Natural killer cell (primary cell): ENCODE results near the gene TBX4. TPM values are rescaled to one million over a fixed set of nuclear protein-coding genes. Genes with fewer than 3 reads are reported as not detected.

Experiments used
- ATAC-seq, 3 donors: fragments of 150-1000 bp in 2 of 3; fragments of 200-7000 bp in 1 of 3; cut with Tn5 transposase; 1 replicate in 1 of 3; 2 replicates in 2 of 3; pipeline ENCODE4 v1.10.0; 2021; ENCODE audit warnings: mild to moderate bottlenecking in 2 of 3, moderate library complexity in 2 of 3
- DNase-seq, 2 donors: peaks; one replicate each; pipeline versions ENCODE4 v3.0.0 to v3.0.0-alpha.2; 2013 to 2021; ENCODE audit warnings: mixed read lengths in 1 of 2
- H3K27ac ChIP-seq: one replicate; pipeline ENCODE4 v1.5.1; 2013; ENCODE audit warnings: mild to moderate bottlenecking, low read length
- H3K27me3 ChIP-seq: one replicate; pipeline ENCODE4 v1.6.1; 2013; ENCODE audit warnings: low read length; ENCODE audit not compliant: control insufficient read depth, insufficient read depth
- H3K36me3 ChIP-seq: one replicate; pipeline ENCODE4 v1.6.1; 2013; ENCODE audit warnings: low read length; ENCODE audit not compliant: control insufficient read depth, insufficient read depth
- H3K4me1 ChIP-seq: one replicate; pipeline ENCODE4 v1.6.1; 2013; ENCODE audit warnings: low read length; ENCODE audit not compliant: control insufficient read depth, insufficient read depth
- H3K4me3 ChIP-seq: one replicate; pipeline ENCODE4 v1.5.1; 2013; ENCODE audit warnings: low read length
- H3K9me3 ChIP-seq: one replicate; pipeline ENCODE4 v1.6.1; 2013; ENCODE audit warnings: low read length; ENCODE audit not compliant: control insufficient read depth, insufficient read depth
- H3K27ac Mint-ChIP-seq, 2 donors: one replicate each; pipeline ENCODE4 v1.8.0; 2022; ENCODE audit warnings: mild to moderate bottlenecking in 2 of 2, mixed read lengths in 2 of 2, moderate library complexity in 1 of 2
- H3K27me3 Mint-ChIP-seq, 2 donors: one replicate each; pipeline ENCODE4 v1.8.0; 2022; ENCODE audit warnings: low read depth in 2 of 2, mixed read lengths in 2 of 2
- H3K36me3 Mint-ChIP-seq: one replicate; pipeline ENCODE4 v1.8.0; 2022; ENCODE audit warnings: mixed read lengths
- H3K4me1 Mint-ChIP-seq, 2 donors: one replicate each; pipeline ENCODE4 v1.8.0; 2022; ENCODE audit warnings: mixed read lengths in 2 of 2
- H3K4me3 Mint-ChIP-seq: one replicate; pipeline ENCODE4 v1.8.0; 2022; ENCODE audit warnings: mild to moderate bottlenecking, moderate library complexity, mixed read lengths
- H3K9me3 Mint-ChIP-seq, 2 donors: one replicate each; pipeline ENCODE4 v1.8.0; 2022; ENCODE audit warnings: mixed read lengths in 2 of 2
- WGBS: methylation state at CpG from one replicate; pipeline ENCODE4 v1.1.7; 2013; ENCODE audit warnings: missing lambda C conversion rate; ENCODE audit not compliant: insufficient coverage; 5-methylcytosine and 5-hydroxymethylcytosine counted together
- intact Hi-C: fragments of 100-400 bp; cut with micrococcal nuclease; formaldehyde crosslinking; loops from one replicate; pipeline ENCODE4 v1.14.2; 2022
- total RNA-seq, 4 donors: library from RNA; stranded (reverse); fragments of 120-200 nt in 1 of 4; gene quantifications; one replicate each; pipeline versions ENCODE4 v1.2.3 to v1.2.4, GENCODE V29; 2013 to 2022
- TF ChIP-seq, protein P1 (sequence below): fragments of 200-600 bp; IDR thresholded peaks from one replicate; pipeline ENCODE4 v1.8.0; 2022; ENCODE audit warnings: antibody characterized with exemption

The TBX4 gene
- total RNA-seq, 3 donors from 2014 or later (not counting 1 experiment from before 2014, with no cell fraction given), result not detected

DNA sequence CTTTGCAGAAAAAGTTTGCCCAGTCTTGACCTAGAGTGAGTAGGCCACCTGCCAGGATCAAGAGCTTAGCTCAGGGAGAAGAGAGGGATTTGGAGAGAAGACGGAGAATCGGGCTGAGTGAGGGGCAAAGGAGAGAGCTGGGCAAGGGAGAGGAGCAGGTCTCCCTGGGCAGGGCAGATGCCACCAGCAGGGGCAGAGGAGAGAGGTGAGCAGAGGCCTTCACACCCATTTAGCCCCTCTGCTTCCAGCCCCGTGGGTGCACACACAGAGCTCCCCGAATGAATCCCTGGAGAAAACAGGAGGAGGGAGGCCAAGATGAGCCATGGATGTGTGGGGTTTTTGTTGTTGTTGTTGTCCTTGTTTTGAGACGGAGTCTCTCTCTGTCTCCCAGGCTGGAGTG, 29.2 kb downstream of the TBX4 start:
- Mint-ChIP-seq H3K4me1 (no peaks in the 10 kb centered on the region), H3K9me3 (no peaks in the 10 kb centered on the region), H3K4me3 (no peak overlapping the region), H3K27ac (no peak overlapping the region), H3K36me3 (no peaks in the 10 kb centered on the region), H3K27me3 (peaks cover 0 to 5% of the 10 kb centered on the region in 2 donors)
- 88% methylated on average over 5 of the region's 5 CpGs for WGBS
- DNase-seq (no peak), ATAC-seq (no peak)
- H3K4me3 ChIP-seq, result no peak overlapping the region
- H3K36me3 ChIP-seq, result no peaks in the 10 kb centered on the region
- no peaks in the 10 kb centered on the region for H3K27me3 ChIP-seq
- intact Hi-C loops, result no loop called here
- no peaks in the 10 kb centered on the region for H3K4me1 ChIP-seq
- H3K9me3 ChIP-seq, result no peaks in the 10 kb centered on the region
- no peak overlapping the region for H3K27ac ChIP-seq
- TF ChIP-seq, protein P1, sequence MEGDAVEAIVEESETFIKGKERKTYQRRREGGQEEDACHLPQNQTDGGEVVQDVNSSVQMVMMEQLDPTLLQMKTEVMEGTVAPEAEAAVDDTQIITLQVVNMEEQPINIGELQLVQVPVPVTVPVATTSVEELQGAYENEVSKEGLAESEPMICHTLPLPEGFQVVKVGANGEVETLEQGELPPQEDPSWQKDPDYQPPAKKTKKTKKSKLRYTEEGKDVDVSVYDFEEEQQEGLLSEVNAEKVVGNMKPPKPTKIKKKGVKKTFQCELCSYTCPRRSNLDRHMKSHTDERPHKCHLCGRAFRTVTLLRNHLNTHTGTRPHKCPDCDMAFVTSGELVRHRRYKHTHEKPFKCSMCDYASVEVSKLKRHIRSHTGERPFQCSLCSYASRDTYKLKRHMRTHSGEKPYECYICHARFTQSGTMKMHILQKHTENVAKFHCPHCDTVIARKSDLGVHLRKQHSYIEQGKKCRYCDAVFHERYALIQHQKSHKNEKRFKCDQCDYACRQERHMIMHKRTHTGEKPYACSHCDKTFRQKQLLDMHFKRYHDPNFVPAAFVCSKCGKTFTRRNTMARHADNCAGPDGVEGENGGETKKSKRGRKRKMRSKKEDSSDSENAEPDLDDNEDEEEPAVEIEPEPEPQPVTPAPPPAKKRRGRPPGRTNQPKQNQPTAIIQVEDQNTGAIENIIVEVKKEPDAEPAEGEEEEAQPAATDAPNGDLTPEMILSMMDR, result no peak

DNA sequence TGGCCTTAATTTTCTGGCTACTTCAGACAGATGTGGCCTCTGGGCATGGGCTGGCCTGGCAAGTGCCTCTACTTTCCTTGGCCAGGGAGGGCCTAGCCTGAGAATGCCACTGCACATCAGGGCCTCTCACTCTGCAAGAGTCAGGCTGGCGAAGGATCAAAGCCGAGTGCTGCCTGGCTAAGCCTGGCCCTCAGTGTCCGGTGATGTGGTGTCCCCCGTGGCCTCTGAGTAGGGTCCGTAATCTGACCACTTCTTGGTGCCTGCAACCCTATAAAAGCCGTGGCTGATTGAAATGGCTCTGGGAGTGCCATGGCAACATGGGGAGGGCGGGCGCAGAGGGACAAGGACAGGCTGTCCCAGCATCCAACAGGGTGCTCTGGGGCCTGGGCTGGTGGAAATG, 30.2 kb downstream of the TBX4 start:
- no peak overlapping the region for H3K27ac ChIP-seq
- H3K4me3 ChIP-seq, result no peak overlapping the region
- 93% methylated on average over 8 of the region's 8 CpGs for WGBS
- Mint-ChIP-seq H3K4me1 (no peaks in the 10 kb centered on the region), H3K4me3 (no peak overlapping the region), H3K27ac (no peak overlapping the region), H3K9me3 (no peaks in the 10 kb centered on the region), H3K27me3 (peaks cover 0 to 6% of the 10 kb centered on the region in 2 donors), H3K36me3 (no peaks in the 10 kb centered on the region)
- no peaks in the 10 kb centered on the region for H3K4me1 ChIP-seq
- TF ChIP-seq, protein P1, result no peak
- intact Hi-C loops, result no loop called here
- H3K36me3 ChIP-seq, result no peaks in the 10 kb centered on the region
- no peak for DNase-seq
- no peaks in the 10 kb centered on the region for H3K9me3 ChIP-seq
- ATAC-seq, result no peak
- no peaks in the 10 kb centered on the region for H3K27me3 ChIP-seq

DNA sequence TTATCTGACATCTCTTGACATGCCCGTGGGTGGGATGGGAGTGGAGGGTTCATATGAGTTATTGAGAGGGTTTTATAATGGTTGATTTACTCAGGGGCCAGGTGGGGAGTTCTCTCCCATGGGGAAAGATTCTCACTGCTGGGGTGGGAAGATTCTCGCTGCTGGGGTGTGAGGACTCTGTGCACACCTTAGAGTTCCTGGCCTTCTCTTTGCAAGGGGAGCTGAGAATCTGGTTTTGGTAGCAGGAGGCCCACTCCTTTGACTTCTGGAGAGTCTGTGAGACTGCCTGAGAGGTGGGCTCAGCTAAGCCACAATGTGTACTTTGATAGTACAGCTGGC, 31.5 kb downstream of the TBX4 start:
- no peak for ATAC-seq
- no peaks in the 10 kb centered on the region for H3K4me1 Mint-ChIP-seq
- peaks cover 0 to 6% of the 10 kb centered on the region in 2 donors for H3K27me3 Mint-ChIP-seq
- intact Hi-C loops, result no loop called here
- H3K4me3 Mint-ChIP-seq, result no peak overlapping the region
- no peak for DNase-seq
- H3K27me3 ChIP-seq, result no peaks in the 10 kb centered on the region
- no peaks in the 10 kb centered on the region for H3K4me1 ChIP-seq
- H3K4me3 ChIP-seq, result no peak overlapping the region
- H3K27ac Mint-ChIP-seq, result no peak overlapping the region
- H3K36me3 Mint-ChIP-seq, result no peaks in the 10 kb centered on the region
- 70% methylated on average over 2 of the region's 2 CpGs for WGBS
- no peaks in the 10 kb centered on the region for H3K9me3 ChIP-seq
- H3K27ac ChIP-seq, result no peak overlapping the region
- H3K36me3 ChIP-seq, result no peaks in the 10 kb centered on the region
- no peaks in the 10 kb centered on the region for H3K9me3 Mint-ChIP-seq
- TF ChIP-seq, protein P1, result no peak

DNA sequence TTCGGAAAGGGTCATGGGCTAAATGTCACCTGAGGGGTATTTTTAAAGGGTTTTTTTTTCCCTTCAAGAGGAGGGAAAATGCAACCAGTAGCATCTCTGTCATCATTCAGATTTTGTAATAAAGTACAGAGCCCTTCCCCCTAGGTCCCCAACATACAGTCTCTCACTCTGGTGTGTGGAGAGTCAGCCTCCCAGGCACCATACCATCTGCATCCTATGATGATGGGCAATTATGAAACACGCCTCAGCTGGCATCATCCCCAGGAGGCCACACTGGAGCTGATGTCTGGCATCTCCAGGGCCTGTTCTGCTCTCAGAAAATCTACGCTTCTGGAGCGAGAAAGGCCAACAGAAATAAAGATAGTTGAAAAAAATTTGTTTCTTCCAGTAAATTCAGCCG, 32.0 kb downstream of the TBX4 start:
- no peak for ATAC-seq
- Histone ChIP-seq H3K27ac (no peak overlapping the region), H3K9me3 (no peaks in the 10 kb centered on the region), H3K27me3 (no peaks in the 10 kb centered on the region), H3K36me3 (no peaks in the 10 kb centered on the region), H3K4me3 (no peak overlapping the region), H3K4me1 (no peaks in the 10 kb centered on the region)
- WGBS, result 89% methylated on average over 5 of the region's 5 CpGs
- Mint-ChIP-seq H3K4me1 (no peaks in the 10 kb centered on the region), H3K27me3 (peaks cover 0 to 6% of the 10 kb centered on the region in 2 donors), H3K4me3 (no peak overlapping the region), H3K27ac (no peak overlapping the region), H3K36me3 (no peaks in the 10 kb centered on the region), H3K9me3 (no peaks in the 10 kb centered on the region)
- TF ChIP-seq, protein P1, result no peak
- DNase-seq, result no peak
- intact Hi-C loops, result no loop called here
